Caco-2 (cell line): ENCODE results near the gene SIRT7. TPM values are rescaled to one million over a fixed set of nuclear protein-coding genes. Genes with fewer than 3 reads are reported as not detected.

Experiments used
- BruUV-seq: library from RNA; stranded (reverse); fragments of 400-500 nt; replicated peaks from 2 replicates; lab custom pipeline; 2021; lab: Mats Ljungman, UMichigan
- CTCF ChIA-PET: fragments of 300-600 bp; sonication (Branson Sonifier 250); formaldehyde crosslinking; loops from one replicate; lab custom pipeline; 2022; ENCODE audit warnings: antibody characterized with exemption; lab: Charles Lee
- POLR2A ChIA-PET: fragments of 300-600 bp; sonication (Branson Sonifier 250); formaldehyde crosslinking; loops from one replicate; lab custom pipeline; 2022; ENCODE audit warnings: antibody characterized with exemption; lab: Charles Lee
- DNase-seq, 2 experiments: peaks; one replicate each; pipeline versions ENCODE4 v3.0.0 to v3.0.0-alpha.2; 2020 to 2022
- H3K27me3 ChIP-seq: replicated peaks from 2 replicates; pipeline ENCODE4 v1.6.0; 2011; ENCODE audit warnings: low read length; ENCODE audit not compliant: control insufficient read depth, insufficient read depth
- H3K36me3 ChIP-seq: 2 replicates; pipeline ENCODE4 v1.5.1; 2011; ENCODE audit warnings: low read length; ENCODE audit not compliant: control insufficient read depth, insufficient read depth
- H3K4me1 ChIP-seq: fragments of 250-450 bp; sonication (Bioruptor Pico); 2 replicates; pipeline ENCODE4 v1.5.1; 2020; ENCODE audit warnings: mild to moderate bottlenecking
- H3K4me3 ChIP-seq: 2 replicates; pipeline ENCODE4 v1.5.1; 2011; ENCODE audit warnings: low read depth, mild to moderate bottlenecking, control low read depth, low read length
- H3K9me3 ChIP-seq: fragments of 250-450 bp; sonication (Bioruptor Pico); 2 replicates; pipeline ENCODE4 v1.5.1; 2020; ENCODE audit warnings: mild to moderate bottlenecking, moderate library complexity
- H3K27ac Mint-ChIP-seq: one replicate; pipeline ENCODE4 v1.8.0; 2022; ENCODE audit warnings: mixed read lengths; ENCODE audit not compliant: unreplicated experiment
- H3K27me3 Mint-ChIP-seq: one replicate; pipeline ENCODE4 v1.8.0; 2022; ENCODE audit warnings: mixed read lengths; ENCODE audit not compliant: insufficient read depth, unreplicated experiment
- H3K36me3 Mint-ChIP-seq: one replicate; pipeline ENCODE4 v1.8.0; 2022; ENCODE audit warnings: mild to moderate bottlenecking, mixed read lengths; ENCODE audit not compliant: insufficient read depth, unreplicated experiment
- H3K4me1 Mint-ChIP-seq: one replicate; pipeline ENCODE4 v1.8.0; 2022; ENCODE audit warnings: low read depth, mixed read lengths; ENCODE audit not compliant: unreplicated experiment
- H3K4me3 Mint-ChIP-seq: one replicate; pipeline ENCODE4 v1.8.0; 2022; ENCODE audit warnings: mild to moderate bottlenecking, moderate library complexity, mixed read lengths; ENCODE audit not compliant: unreplicated experiment
- H3K9me3 Mint-ChIP-seq: one replicate; pipeline ENCODE4 v1.8.0; 2022; ENCODE audit warnings: mixed read lengths; ENCODE audit not compliant: unreplicated experiment
- CTCF ChIP-seq, 2 experiments: fragments of 200-600 bp in 1 of 2; IDR thresholded peaks; 1 replicate in 1 of 2; 2 replicates in 1 of 2; pipeline versions ENCODE4 v1.5.1 to v1.8.0; 2011 to 2022; ENCODE audit warnings: antibody characterized with exemption in 1 of 2, control low read depth in 1 of 2, inconsistent platforms in 1 of 2, low read depth in 1 of 2, low read length in 1 of 2, mild to moderate bottlenecking in 1 of 2, moderate library complexity in 1 of 2; ENCODE audit not compliant: insufficient read depth in 1 of 2, severe bottlenecking in 1 of 2, unreplicated experiment in 1 of 2
- intact Hi-C: fragments of 100-400 bp; cut with micrococcal nuclease; formaldehyde crosslinking; loops from one replicate; pipeline ENCODE4 v1.10.0; 2022; ENCODE audit not compliant: unreplicated experiment
- total RNA-seq: library from RNA; stranded (reverse); gene quantifications from 2 replicates; pipeline ENCODE4 v1.2.3, GENCODE V29; 2022

Gene SIRT7
- total RNA-seq, 1 experiment from 2014 or later, result 55.6 TPM

GRCh38 chr17:81903896-81904599 lies 13.9 kb downstream of the SIRT7 start:
- no TSS peak for BruUV-seq
- H3K27ac Mint-ChIP-seq, result no peak overlapping the region
- H3K36me3 ChIP-seq, result peaks cover 9% of the 10 kb centered on the region; the same call in 1 of the 2 replicates
- H3K36me3 Mint-ChIP-seq, result peaks cover 88% of the 10 kb centered on the region
- H3K4me1 Mint-ChIP-seq, result peaks cover 7% of the 10 kb centered on the region
- no peaks in the 10 kb centered on the region; the same call in 1 of the 2 replicates for H3K4me1 ChIP-seq
- H3K9me3 Mint-ChIP-seq, result no peaks in the 10 kb centered on the region
- H3K9me3 ChIP-seq, result no peaks in the 10 kb centered on the region
- H3K4me3 ChIP-seq, result no peak overlapping the region
- DNase-seq, result no peak
- H3K27me3 ChIP-seq, result no peaks in the 10 kb centered on the region
- ChIA-PET POLR2A (no interaction called here), CTCF (interaction anchor here (0.5 kb wide), 1 partner anchor 24 kb away, joined by 5 read pairs; the partner anchor contains the start of gene MAFG)
- no peak overlapping the region for H3K4me3 Mint-ChIP-seq
- H3K27me3 Mint-ChIP-seq, result no peaks in the 10 kb centered on the region
- intact Hi-C loops, result no loop called here
- no peak for TF ChIP-seq CTCF (IDR thresholded peaks at IDR 0.05; ENCODE audit: insufficient read depth in 1 of 2, low read depth in 1 of 2, low read length in 1 of 2, severe bottlenecking in 1 of 2, unreplicated experiment in 1 of 2)

- no peak for DNase-seq
- H3K4me1 Mint-ChIP-seq, result peaks cover 7% of the 10 kb centered on the region
- no peak overlapping the region for H3K4me3 Mint-ChIP-seq
- no peak overlapping the region for H3K27ac Mint-ChIP-seq
- Histone ChIP-seq H3K36me3 (peaks cover 9% of the 10 kb centered on the region; the same call in 1 of the 2 replicates), H3K4me1 (no peaks in the 10 kb centered on the region; the same call in 1 of the 2 replicates), H3K4me3 (no peak overlapping the region), H3K9me3 (no peaks in the 10 kb centered on the region), H3K27me3 (no peaks in the 10 kb centered on the region)
- H3K27me3 Mint-ChIP-seq, result no peaks in the 10 kb centered on the region
- no TSS peak for BruUV-seq
- intact Hi-C loops, result no loop called here
- H3K36me3 Mint-ChIP-seq, result peaks cover 89% of the 10 kb centered on the region
- TF ChIP-seq CTCF (IDR thresholded peaks at IDR 0.05; ENCODE audit: insufficient read depth in 1 of 2, low read depth in 1 of 2, low read length in 1 of 2, severe bottlenecking in 1 of 2, unreplicated experiment in 1 of 2), result no peak
- CTCF ChIA-PET, result no interaction called here
- POLR2A ChIA-PET, result interaction anchor here (0.6 kb wide), 1 partner anchor 12 kb away, joined by 4 read pairs; the partner anchor contains the start of genes ALYREF and ANAPC11
- H3K9me3 Mint-ChIP-seq, result no peaks in the 10 kb centered on the region
Observed at GRCh38 chr17:81903415-81903831, 14.6 kb downstream of the SIRT7 start.

GRCh38 chr17:81902653-81903414 lies 15.1 kb downstream of the SIRT7 start:
- Mint-ChIP-seq H3K27me3 (no peaks in the 10 kb centered on the region), H3K4me3 (peak overlapping the region; percentile 37), H3K4me1 (peaks cover 7% of the 10 kb centered on the region), H3K9me3 (no peaks in the 10 kb centered on the region), H3K36me3 (peaks cover 89% of the 10 kb centered on the region), H3K27ac (no peak overlapping the region)
- Histone ChIP-seq H3K27me3 (no peaks in the 10 kb centered on the region), H3K36me3 (peaks cover 7% of the 10 kb centered on the region; the same call in 1 of the 2 replicates), H3K4me1 (peaks cover 4% of the 10 kb centered on the region; the same call in 1 of the 2 replicates), H3K9me3 (no peaks in the 10 kb centered on the region), H3K4me3 (no peak overlapping the region)
- BruUV-seq, result no TSS peak
- intact Hi-C loops, result no loop called here
- no peak for TF ChIP-seq CTCF (IDR thresholded peaks at IDR 0.05; ENCODE audit: insufficient read depth in 1 of 2, low read depth in 1 of 2, low read length in 1 of 2, severe bottlenecking in 1 of 2, unreplicated experiment in 1 of 2)
- POLR2A ChIA-PET, result interaction anchor here (0.6 kb wide), 1 partner anchor 11 kb away, joined by 4 read pairs; the partner anchor contains the start of genes ALYREF and ANAPC11
- CTCF ChIA-PET, result no interaction called here
- peak in 1 of 2 experiments; percentile 23 for DNase-seq
